Hematopoietic multipotent progenitor cell treated with erythropoietin and hydrocortisone succinate and interleukin-3 and kit ligand, for 6 days (in vitro differentiated cells): ENCODE measurements around the gene DEDD2.

Experiments used
- DNase-seq: peaks from one replicate; pipeline ENCODE4 v3.0.0-alpha.2; 2015

Gene DEDD2

GRCh38 chr19:42226886-42227285, 9.4 kb upstream of the DEDD2 start:
- no peak for DNase-seq

GRCh38 chr19:42225718-42226292, 8.3 kb upstream of the DEDD2 start:
- DNase-seq, result no peak

GRCh38 chr19:42224940-42225717, 7.7 kb upstream of the DEDD2 start:
- DNase-seq, result no peak

- DNase-seq, result no peak
Measured at GRCh38 chr19:42220751-42221097, 3.2 kb upstream of the DEDD2 start.

- DNase-seq, result peak; percentile 99
Measured at GRCh38 chr19:42219812-42220750, 2.6 kb upstream of the DEDD2 start, which contains the start of gene ZNF526. Gene ZNF526 (plus strand): TSS chr19:42220312. CDS start chr19:42224404, 4,092 bp downstream.

GRCh38 chr19:42216653-42217519, 591 bp downstream of the DEDD2 start:
- DNase-seq, result peak; percentile 52

GRCh38 chr19:42214810-42215485, 2.5 kb downstream of the DEDD2 start:
- DNase-seq, result no peak

- no peak for DNase-seq
Measured at GRCh38 chr19:42212886-42213285, 4.6 kb downstream of the DEDD2 start.

- DNase-seq, result no peak
Measured at GRCh38 chr19:42208612-42209011, 8.9 kb downstream of the DEDD2 start.

GRCh38 chr19:42207767-42208271, 9.7 kb downstream of the DEDD2 start:
- DNase-seq, result no peak

GRCh38 chr19:42206871-42207755, 10.4 kb downstream of the DEDD2 start:
- DNase-seq, result peak; percentile 37

- DNase-seq, result no peak
Measured at GRCh38 chr19:42204664-42205063, 12.8 kb downstream of the DEDD2 start.

GRCh38 chr19:42203700-42204099, 13.8 kb downstream of the DEDD2 start:
- DNase-seq, result no peak

- no peak for DNase-seq
Measured at GRCh38 chr19:42202290-42202880, 15.1 kb downstream of the DEDD2 start.

- peak; percentile 70 for DNase-seq
Measured at GRCh38 chr19:42201489-42202289, 15.8 kb downstream of the DEDD2 start.

- DNase-seq, result peak; percentile 38
Measured at GRCh38 chr19:42200116-42200715, 17.3 kb downstream of the DEDD2 start.

GRCh38 chr19:42199440-42200115, 17.9 kb downstream of the DEDD2 start:
- DNase-seq, result peak; percentile 94
